Hepatocyte (in vitro differentiated cells): ENCODE results near the gene UVRAG.

Experiments
- EZH2 ChIP-seq: fragments of 200-600 bp; sonication (generic); IDR thresholded peaks from 2 replicates; pipeline ENCODE4 v1.6.1; 2016; ENCODE audit warnings: antibody characterized with exemption, mild to moderate bottlenecking, borderline replicate concordance
- TF ChIP-seq, protein P1 (sequence below): fragments of 200-600 bp; sonication (generic); IDR thresholded peaks from 2 replicates; pipeline ENCODE4 v1.5.1; 2016; ENCODE audit warnings: antibody characterized with exemption, mild to moderate bottlenecking; ENCODE audit not compliant: poor library complexity

DNA sequence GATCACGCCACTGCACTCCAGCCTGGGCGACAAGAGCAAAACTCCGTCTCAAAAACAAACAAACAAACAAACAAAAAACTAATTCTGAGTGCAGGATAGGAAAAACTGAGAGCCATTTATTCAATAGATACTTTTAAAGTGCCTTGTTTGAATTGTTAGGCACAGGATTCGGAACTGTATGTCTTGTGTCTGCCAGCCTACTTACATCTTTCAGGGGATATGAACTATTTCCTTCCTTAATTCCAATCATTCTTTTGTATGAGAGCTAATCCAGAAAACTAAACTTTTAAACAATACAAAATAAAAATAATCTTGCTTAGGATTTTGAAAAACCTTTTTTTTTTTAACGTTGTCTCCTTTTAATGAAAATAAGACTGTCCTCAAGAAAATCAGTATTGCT, 12.6 kb downstream of the UVRAG start:
- TF ChIP-seq, protein P1, sequence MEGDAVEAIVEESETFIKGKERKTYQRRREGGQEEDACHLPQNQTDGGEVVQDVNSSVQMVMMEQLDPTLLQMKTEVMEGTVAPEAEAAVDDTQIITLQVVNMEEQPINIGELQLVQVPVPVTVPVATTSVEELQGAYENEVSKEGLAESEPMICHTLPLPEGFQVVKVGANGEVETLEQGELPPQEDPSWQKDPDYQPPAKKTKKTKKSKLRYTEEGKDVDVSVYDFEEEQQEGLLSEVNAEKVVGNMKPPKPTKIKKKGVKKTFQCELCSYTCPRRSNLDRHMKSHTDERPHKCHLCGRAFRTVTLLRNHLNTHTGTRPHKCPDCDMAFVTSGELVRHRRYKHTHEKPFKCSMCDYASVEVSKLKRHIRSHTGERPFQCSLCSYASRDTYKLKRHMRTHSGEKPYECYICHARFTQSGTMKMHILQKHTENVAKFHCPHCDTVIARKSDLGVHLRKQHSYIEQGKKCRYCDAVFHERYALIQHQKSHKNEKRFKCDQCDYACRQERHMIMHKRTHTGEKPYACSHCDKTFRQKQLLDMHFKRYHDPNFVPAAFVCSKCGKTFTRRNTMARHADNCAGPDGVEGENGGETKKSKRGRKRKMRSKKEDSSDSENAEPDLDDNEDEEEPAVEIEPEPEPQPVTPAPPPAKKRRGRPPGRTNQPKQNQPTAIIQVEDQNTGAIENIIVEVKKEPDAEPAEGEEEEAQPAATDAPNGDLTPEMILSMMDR: no peak
- no peak for TF ChIP-seq EZH2
